ENCODE measurements around the gene PROS1. TPM values are rescaled to one million over a fixed set of nuclear protein-coding genes. Genes with fewer than 3 reads are reported as not detected.

The PROS1 gene
- total and polyA plus RNA-seq, 9 of the 15 experiments (the other 6 are each of a cell fraction or from before 2014, with no cell fraction given) = 5.5 to 50.5 (median 22.7) TPM

DNA sequence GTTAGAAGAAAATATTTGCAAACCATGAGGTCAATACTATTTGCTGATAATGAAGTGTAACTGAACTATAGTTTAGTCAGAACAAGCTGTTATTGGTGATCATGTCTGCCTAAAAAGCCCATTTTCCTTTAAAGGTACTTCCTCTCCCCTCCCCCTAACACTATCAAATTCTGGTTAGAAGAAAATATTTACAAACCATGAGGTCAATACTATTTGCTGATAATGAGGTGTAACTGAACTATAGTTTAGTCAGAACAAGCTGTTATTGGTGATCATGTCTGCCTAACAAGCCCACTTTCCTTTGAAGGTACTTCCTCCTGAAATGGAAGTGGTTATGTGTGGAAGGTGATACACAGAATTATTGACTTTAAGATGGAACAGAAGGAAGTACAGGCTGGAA lies 46.9 kb downstream of the PROS1 start:
- CTCF ChIA-PET (ENCODE audit: low intra/inter-chr PET ratio) = no interaction called here
- Histone ChIP-seq H3K27ac (ENCODE audit: extremely low read depth, low read depth, low read length) (no peak overlapping the region), H3K4me2 (ENCODE audit: insufficient read depth, low read length) (no peak overlapping the region), H3K4me3 (no peak overlapping the region), H4K20me1 (replicated peaks; ENCODE audit: control insufficient read depth, insufficient read depth, low read length) (no peaks in the 10 kb centered on the region), H2AFZ (ENCODE audit: low read depth, low read length) (no peak overlapping the region), H3K79me2 (ENCODE audit: control insufficient read depth, insufficient read depth, low read length) (no peaks in the 10 kb centered on the region), H3K9me1 (ENCODE audit: control insufficient read depth, insufficient read depth, low read length) (no peaks in the 10 kb centered on the region), H3K27me3 (ENCODE audit: control insufficient read depth in 2 of 2, insufficient read depth in 2 of 2, low read length in 2 of 2) (no peaks in the 10 kb centered on the region), H3K36me3 (ENCODE audit: control insufficient read depth, insufficient read depth, low read length) (peaks cover 5% of the 10 kb centered on the region; the same call in 1 of the 3 replicates), H3K9ac (ENCODE audit: insufficient read depth in 1 of 2, low read depth in 2 of 2, low read length in 2 of 2) (no peak overlapping the region), H3K4me1 (replicated peaks in 1 of 2; ENCODE audit: control insufficient read depth in 2 of 2, insufficient read depth in 2 of 2, low read length in 2 of 2) (0 out of 5 replicates have a peak, but pooled peaks cover 0 to 4% of the 10 kb centered on the region in 2 experiments), H3K9me3 (replicated peaks; ENCODE audit: control insufficient read depth, insufficient read depth, low read depth, low read length) (no peaks in the 10 kb centered on the region)
- DNase-seq (ENCODE audit: extremely low read depth in 1 of 4, low spot score in 3 of 4) = no peak
- intact Hi-C loops (cut with micrococcal nuclease) (no loop called here), in situ Hi-C loops (cut with MboI) (no loop called here)
- no TSS peak for BruUV-seq (replicated peaks)
- no peak for FAIRE-seq
- TF ChIP-seq MED1 (CRISPR knock-in tag; IDR thresholded peaks at IDR 0.05; ENCODE audit: borderline replicate concordance) = no peak
- no peak for TF ChIP-seq MTA2 (IDR thresholded peaks at IDR 0.05; ENCODE audit: low read depth)
- POLR2A ChIA-PET = no interaction called here
- no peak for ATAC-seq

DNA sequence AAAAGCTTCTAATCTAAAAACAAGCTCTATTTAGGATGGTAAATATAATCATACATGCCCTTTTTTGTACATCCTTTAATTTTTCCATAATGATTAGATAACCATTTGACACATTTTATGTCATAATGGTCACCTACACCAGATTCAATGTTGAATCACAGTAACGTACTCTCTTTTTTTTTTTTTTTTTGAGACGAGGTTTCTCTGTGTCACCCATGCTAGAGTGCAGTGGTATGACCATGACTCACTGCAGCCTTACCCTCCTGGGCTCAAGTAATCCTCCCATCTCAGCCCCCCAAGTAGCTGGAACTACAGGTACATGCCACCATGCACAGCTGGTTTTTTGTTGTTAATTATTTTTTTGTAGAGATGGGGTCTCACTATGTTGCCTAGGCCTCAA lies 49.2 kb downstream of the PROS1 start:
- intact Hi-C loops (cut with micrococcal nuclease) (no loop called here), in situ Hi-C loops (cut with MboI) (no loop called here)
- no peak overlapping the region for H3K4me3 ChIP-seq
- ChIA-PET CTCF (ENCODE audit: low intra/inter-chr PET ratio) (no interaction called here), POLR2A (no interaction called here)
- H4K20me1 ChIP-seq (replicated peaks; ENCODE audit: control insufficient read depth, insufficient read depth, low read length) = no peaks in the 10 kb centered on the region
- no peak overlapping the region for H3K9ac ChIP-seq (ENCODE audit: insufficient read depth in 1 of 2, low read depth in 2 of 2, low read length in 2 of 2)
- ATAC-seq (no peak), FAIRE-seq (no peak), DNase-seq (ENCODE audit: extremely low read depth in 1 of 4, low spot score in 3 of 4) (no peak)
- 0 out of 5 replicates have a peak, but pooled peaks cover 0 to 4% of the 10 kb centered on the region in 2 experiments for H3K4me1 ChIP-seq (replicated peaks in 1 of 2; ENCODE audit: control insufficient read depth in 2 of 2, insufficient read depth in 2 of 2, low read length in 2 of 2)
- no peaks in the 10 kb centered on the region for H3K27me3 ChIP-seq (ENCODE audit: control insufficient read depth in 2 of 2, insufficient read depth in 2 of 2, low read length in 2 of 2)
- no peak overlapping the region for H3K4me2 ChIP-seq (ENCODE audit: insufficient read depth, low read length)
- no TSS peak for BruUV-seq (replicated peaks)
- no peak overlapping the region for H3K27ac ChIP-seq (ENCODE audit: extremely low read depth, low read depth, low read length)
- no peak overlapping the region for H2AFZ ChIP-seq (ENCODE audit: low read depth, low read length)
- H3K36me3 ChIP-seq (ENCODE audit: control insufficient read depth, insufficient read depth, low read length) = peaks cover 5% of the 10 kb centered on the region; the same call in 1 of the 3 replicates
- no peaks in the 10 kb centered on the region for H3K9me1 ChIP-seq (ENCODE audit: control insufficient read depth, insufficient read depth, low read length)
- WGBS (ENCODE audit: insufficient coverage, low coverage, missing lambda C conversion rate) = 50% methylated on average over 1 of the region's 2 CpGs
- H3K9me3 ChIP-seq (replicated peaks; ENCODE audit: control insufficient read depth, insufficient read depth, low read depth, low read length) = no peaks in the 10 kb centered on the region
- no peaks in the 10 kb centered on the region for H3K79me2 ChIP-seq (ENCODE audit: control insufficient read depth, insufficient read depth, low read length)
- TF ChIP-seq KDM5B (IDR thresholded peaks at IDR 0.05; ENCODE audit: insufficient replicate concordance, low read depth, low read length) = no peak
- no peak for TF ChIP-seq SNRNP70 (optimal IDR thresholded peaks at IDR 0.05; ENCODE audit: low read depth, low read length)
- TF ChIP-seq SRSF7 (optimal IDR thresholded peaks at IDR 0.05; ENCODE audit: low read depth, low read length) = no peak
- no peak for TF ChIP-seq CBFA2T3 (IDR thresholded peaks at IDR 0.05)
- TF ChIP-seq, protein P1, sequence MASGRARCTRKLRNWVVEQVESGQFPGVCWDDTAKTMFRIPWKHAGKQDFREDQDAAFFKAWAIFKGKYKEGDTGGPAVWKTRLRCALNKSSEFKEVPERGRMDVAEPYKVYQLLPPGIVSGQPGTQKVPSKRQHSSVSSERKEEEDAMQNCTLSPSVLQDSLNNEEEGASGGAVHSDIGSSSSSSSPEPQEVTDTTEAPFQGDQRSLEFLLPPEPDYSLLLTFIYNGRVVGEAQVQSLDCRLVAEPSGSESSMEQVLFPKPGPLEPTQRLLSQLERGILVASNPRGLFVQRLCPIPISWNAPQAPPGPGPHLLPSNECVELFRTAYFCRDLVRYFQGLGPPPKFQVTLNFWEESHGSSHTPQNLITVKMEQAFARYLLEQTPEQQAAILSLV (tag; IDR thresholded peaks at IDR 0.05) = no peak
- TF ChIP-seq, protein P2, sequence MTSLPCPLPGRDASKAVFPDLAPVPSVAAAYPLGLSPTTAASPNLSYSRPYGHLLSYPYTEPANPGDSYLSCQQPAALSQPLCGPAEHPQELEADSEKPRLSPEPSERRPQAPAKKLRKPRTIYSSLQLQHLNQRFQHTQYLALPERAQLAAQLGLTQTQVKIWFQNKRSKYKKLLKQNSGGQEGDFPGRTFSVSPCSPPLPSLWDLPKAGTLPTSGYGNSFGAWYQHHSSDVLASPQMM (CRISPR knock-in tag; IDR thresholded peaks at IDR 0.05) = no peak
- TF ChIP-seq ZNF224 (CRISPR knock-in tag; IDR thresholded peaks at IDR 0.05) = no peak
- TF ChIP-seq GABPB1 (CRISPR knock-in tag; IDR thresholded peaks at IDR 0.05) = no peak
- no peak for TF ChIP-seq WHSC1 (IDR thresholded peaks at IDR 0.05; ENCODE audit: low read length)

All from K562 (cell line).